Neuronal stem cell (in vitro differentiated cells): ENCODE measurements around the gene ATP6V0A1.
"Not testable (repeated sequence)": the region's sequence is repeated elsewhere in the genome, so short reads cannot be mapped to it uniquely, and the experiment has no call there.

Experiments used
- DNase-seq: peaks from one replicate; pipeline ENCODE4 v3.0.0-alpha.2; 2013; ENCODE audit warnings: low spot score
- H2AFZ ChIP-seq: one replicate; pipeline ENCODE4 v1.6.1; 2013; ENCODE audit warnings: mild to moderate bottlenecking, low read length, inconsistent platforms
- H2AK5ac ChIP-seq: 2 replicates; pipeline ENCODE4 v1.6.1; 2013; ENCODE audit warnings: low read depth, mild to moderate bottlenecking, inconsistent platforms, low read length, moderate library complexity, mixed read lengths
- H2BK120ac ChIP-seq: 2 replicates; pipeline ENCODE4 v1.6.1; 2013; ENCODE audit warnings: low read depth, mild to moderate bottlenecking, inconsistent platforms, low read length, moderate library complexity, mixed read lengths
- H2BK12ac ChIP-seq: one replicate; pipeline ENCODE4 v1.6.1; 2013; ENCODE audit warnings: low read length, inconsistent platforms
- H2BK15ac ChIP-seq: 2 replicates; pipeline ENCODE4 v1.6.1; 2013; ENCODE audit warnings: mild to moderate bottlenecking, low read length, inconsistent platforms, mixed read lengths
- H2BK5ac ChIP-seq: one replicate; pipeline ENCODE4 v1.6.1; 2013; ENCODE audit warnings: inconsistent platforms, mild to moderate bottlenecking, low read length, moderate library complexity
- H3K14ac ChIP-seq: one replicate; pipeline ENCODE4 v1.6.1; 2013; ENCODE audit warnings: low read length, inconsistent platforms
- H3K18ac ChIP-seq: 2 replicates; pipeline ENCODE4 v1.6.1; 2013; ENCODE audit warnings: low read length, inconsistent platforms
- H3K23ac ChIP-seq: 2 replicates; pipeline ENCODE4 v1.6.1; 2013; ENCODE audit warnings: low read depth, mild to moderate bottlenecking, mixed read lengths, low read length, inconsistent platforms; ENCODE audit not compliant: poor library complexity
- H3K27ac ChIP-seq: replicated peaks from 3 replicates; pipeline ENCODE4 v1.5.1; 2013; ENCODE audit warnings: low read length, inconsistent platforms
- H3K27me3 ChIP-seq, 3 experiments: 2 replicates each; pipeline ENCODE4 v1.6.1; 2013; ENCODE audit warnings: low read length in 3 of 3, mild to moderate bottlenecking in 2 of 3, inconsistent platforms in 1 of 3, low read depth in 1 of 3, mixed read lengths in 1 of 3, moderate library complexity in 1 of 3; ENCODE audit not compliant: control insufficient read depth in 3 of 3, insufficient read depth in 3 of 3
- H3K36me3 ChIP-seq, 2 donors: replicated peaks in 1 of 2; 2 replicates each; pipeline ENCODE4 v1.6.1; 2013; ENCODE audit warnings: low read length in 2 of 2; ENCODE audit not compliant: control insufficient read depth in 2 of 2, insufficient read depth in 2 of 2
- H3K4ac ChIP-seq: 2 replicates; pipeline ENCODE4 v1.6.1; 2013; ENCODE audit warnings: inconsistent platforms, mild to moderate bottlenecking, low read length, moderate library complexity
- H3K4me1 ChIP-seq, 2 donors: 1 replicate in 1 of 2; 2 replicates in 1 of 2; pipeline ENCODE4 v1.6.1; 2013; ENCODE audit warnings: low read length in 2 of 2, low read depth in 1 of 2; ENCODE audit not compliant: control insufficient read depth in 2 of 2, insufficient read depth in 1 of 2
- H3K4me2 ChIP-seq: one replicate; pipeline ENCODE4 v1.6.1; 2013; ENCODE audit warnings: mild to moderate bottlenecking, low read length, inconsistent platforms; ENCODE audit not compliant: insufficient read depth, poor library complexity, severe bottlenecking
- H3K4me3 ChIP-seq, 2 donors: 2 replicates each; pipeline ENCODE4 v1.5.1; 2013; ENCODE audit warnings: low read length in 2 of 2, mild to moderate bottlenecking in 2 of 2, inconsistent platforms in 1 of 2, moderate library complexity in 1 of 2
- H3K79me1 ChIP-seq: one replicate; pipeline ENCODE4 v1.6.1; 2013; ENCODE audit warnings: low read depth, mild to moderate bottlenecking, inconsistent platforms, low read length, moderate library complexity
- H3K9ac ChIP-seq: one replicate; pipeline ENCODE4 v1.6.1; 2013; ENCODE audit warnings: mild to moderate bottlenecking, low read depth, low read length, inconsistent platforms; ENCODE audit not compliant: poor library complexity
- H3K9me3 ChIP-seq, 2 donors: replicated peaks in 1 of 2; 2 replicates each; pipeline versions ENCODE3 to v1.6.1; 2013; ENCODE audit warnings: low read length in 2 of 2, mild to moderate bottlenecking in 2 of 2, inconsistent platforms in 1 of 2, low read depth in 1 of 2, mixed read lengths in 1 of 2, moderate library complexity in 1 of 2; ENCODE audit not compliant: control insufficient read depth in 2 of 2, insufficient read depth in 1 of 2
- H4K8ac ChIP-seq: one replicate; pipeline ENCODE4 v1.6.1; 2013; ENCODE audit warnings: low read depth, mild to moderate bottlenecking, inconsistent platforms, low read length, moderate library complexity
- H4K91ac ChIP-seq: one replicate; pipeline ENCODE4 v1.6.1; 2013; ENCODE audit warnings: low read length, low read depth, mild to moderate bottlenecking, inconsistent platforms; ENCODE audit not compliant: poor library complexity
- WGBS, 2 donors: extraction: QIAGEN DNeasy Blood & Tissue Kit; methylation state at CpG; one replicate each; pipeline ENCODE4 v1.1.7; 2013; ENCODE audit warnings: missing lambda C conversion rate in 2 of 2, mixed read lengths in 1 of 2; ENCODE audit not compliant: insufficient read length in 2 of 2, insufficient replicate concordance in 1 of 2; ENCODE audit errors: extremely low coverage in 2 of 2; 5-methylcytosine and 5-hydroxymethylcytosine counted together

Gene ATP6V0A1

GRCh38 chr17:42449838-42450237 lies 8.8 kb upstream of the ATP6V0A1 start:
- H3K9me3 ChIP-seq, H2BK120ac ChIP-seq, H3K79me1 ChIP-seq, H4K8ac ChIP-seq, H3K14ac ChIP-seq, H2AFZ ChIP-seq, H3K27ac ChIP-seq, H3K9ac ChIP-seq, DNase-seq, H2AK5ac ChIP-seq, H3K23ac ChIP-seq, H3K36me3 ChIP-seq, H3K27me3 ChIP-seq, H3K18ac ChIP-seq, H2BK12ac ChIP-seq, H3K4me2 ChIP-seq, H3K4ac ChIP-seq, H4K91ac ChIP-seq, H3K4me3 ChIP-seq, H2BK5ac ChIP-seq, H2BK15ac ChIP-seq, H3K4me1 ChIP-seq: not testable (repeated sequence)
- no CpG with 5 or more reads among the region's 2 CpGs for WGBS, 2 donors

GRCh38 chr17:42451270-42451669 lies 7.4 kb upstream of the ATP6V0A1 start:
- not testable (repeated sequence) for H3K14ac ChIP-seq, H3K4me3 ChIP-seq, H3K27ac ChIP-seq, H2AK5ac ChIP-seq, H2BK5ac ChIP-seq, H4K8ac ChIP-seq, H2BK12ac ChIP-seq, H3K9ac ChIP-seq, H2AFZ ChIP-seq, H3K4me1 ChIP-seq, H3K18ac ChIP-seq, H3K23ac ChIP-seq, H2BK120ac ChIP-seq, H2BK15ac ChIP-seq, H3K9me3 ChIP-seq, H3K4ac ChIP-seq, DNase-seq, H3K36me3 ChIP-seq, H3K4me2 ChIP-seq, H3K79me1 ChIP-seq, H3K27me3 ChIP-seq, H4K91ac ChIP-seq
- WGBS, 2 donors: no CpG with 5 or more reads among the region's 5 CpGs

- H3K9me3 ChIP-seq: no peaks in the 10 kb centered on the region
- H3K27ac ChIP-seq: no peak overlapping the region
- no peak overlapping the region for H2BK15ac ChIP-seq
- H2BK120ac ChIP-seq: no peak overlapping the region
- no peak overlapping the region for H4K91ac ChIP-seq
- no peak for DNase-seq
- no peaks in the 10 kb centered on the region for H3K4me1 ChIP-seq
- no peak overlapping the region for H3K4me2 ChIP-seq
- H3K18ac ChIP-seq: no peak overlapping the region
- no peaks in the 10 kb centered on the region for H3K27me3 ChIP-seq
- H3K9ac ChIP-seq: no peak overlapping the region
- H2BK12ac ChIP-seq: no peak overlapping the region
- no peak overlapping the region for H2AK5ac ChIP-seq
- no peak overlapping the region for H3K4ac ChIP-seq
- no peaks in the 10 kb centered on the region for H3K36me3 ChIP-seq
- no peak overlapping the region for H2BK5ac ChIP-seq
- no peak overlapping the region for H3K4me3 ChIP-seq
- no peak overlapping the region for H3K23ac ChIP-seq
- no CpG with 5 or more reads among the region's 2 CpGs for WGBS, 2 donors
- peak overlapping the region; percentile 0 for H2AFZ ChIP-seq
- H4K8ac ChIP-seq: no peak overlapping the region
- no peak overlapping the region for H3K14ac ChIP-seq
- H3K79me1 ChIP-seq: no peaks in the 10 kb centered on the region
These were observed 5.2 kb upstream of the ATP6V0A1 start for GRCh38 chr17:42453439-42453838.

DNA sequence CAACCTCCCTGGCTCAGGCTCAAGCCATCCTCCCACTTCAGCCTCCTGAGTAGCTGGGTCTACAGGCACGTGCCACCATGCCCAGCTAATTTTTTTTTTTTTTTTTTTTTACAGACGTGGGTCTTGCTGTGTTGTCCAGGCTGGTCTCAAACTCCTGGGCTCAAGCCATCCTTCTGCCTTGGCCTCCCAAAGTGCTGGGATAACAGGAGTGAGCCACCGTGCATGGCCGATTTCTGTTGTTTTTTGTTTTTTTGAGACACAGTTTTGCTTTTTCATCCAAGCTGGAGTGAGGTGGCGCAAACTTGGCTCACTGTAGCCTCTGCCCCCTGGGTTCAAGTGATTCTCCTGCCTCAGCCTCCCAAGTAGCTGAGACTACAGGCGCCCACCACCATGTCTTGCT lies 3.7 kb upstream of the ATP6V0A1 start:
- not testable (repeated sequence) for H3K9ac ChIP-seq, H3K14ac ChIP-seq, H3K4me1 ChIP-seq, H4K8ac ChIP-seq, H3K4me3 ChIP-seq, H3K9me3 ChIP-seq, H3K36me3 ChIP-seq, DNase-seq, H3K4me2 ChIP-seq, H2BK15ac ChIP-seq, H2BK12ac ChIP-seq, H2BK5ac ChIP-seq, H2AFZ ChIP-seq, H3K79me1 ChIP-seq, H3K27me3 ChIP-seq, H3K18ac ChIP-seq, H3K23ac ChIP-seq, H4K91ac ChIP-seq, H3K4ac ChIP-seq, H3K27ac ChIP-seq, H2AK5ac ChIP-seq, H2BK120ac ChIP-seq
- no CpG with 5 or more reads among the region's 6 CpGs for WGBS, 2 donors
